MG63 (cell line): ENCODE data around the gene LGMN. TPM values are rescaled to one million over a fixed set of nuclear protein-coding genes. Genes with fewer than 3 reads are reported as not detected.
A peak's percentile ranks its signal among the peaks of the same experiment; 100 is the strongest.

Experiments
- DNase-seq: peaks from one replicate; pipeline ENCODE4 v3.0.0-alpha.2; 2020
- H3K27me3 ChIP-seq: fragments of 250-450 bp; sonication (Bioruptor Pico); 2 replicates; pipeline ENCODE4 v1.5.1; 2020; ENCODE audit warnings: mild to moderate bottlenecking, moderate library complexity
- H3K36me3 ChIP-seq: fragments of 250-450 bp; sonication (Bioruptor Pico); 2 replicates; pipeline ENCODE4 v1.5.1; 2020; ENCODE audit warnings: mild to moderate bottlenecking, moderate library complexity
- H3K4me3 ChIP-seq: fragments of 250-450 bp; sonication (Bioruptor Pico); 2 replicates; pipeline ENCODE4 v1.5.1; 2020; ENCODE audit warnings: mild to moderate bottlenecking, moderate library complexity
- H3K9me3 ChIP-seq: fragments of 250-450 bp; sonication (Bioruptor Pico); 2 replicates; pipeline ENCODE4 v1.5.1; 2020; ENCODE audit warnings: mild to moderate bottlenecking, moderate library complexity
- total RNA-seq: library from RNA; depleted of rRNA; stranded (reverse); fragments of >200 nt; shearing (Covaris generic); gene quantifications from 2 replicates; pipeline ENCODE4 v1.2.3, GENCODE V29; 2014; ENCODE audit warnings: low replicate concordance

LGMN gene
- total RNA-seq, 1 experiment from 2014 or later, result 41.9 TPM

GRCh38 chr14:92737619-92738188 is 10.7 kb downstream of the LGMN start:
- H3K9me3 ChIP-seq, result no peaks in the 10 kb centered on the region
- H3K4me3 ChIP-seq, result no peak overlapping the region
- H3K36me3 ChIP-seq, result no peaks in the 10 kb centered on the region
- DNase-seq, result no peak
- H3K27me3 ChIP-seq, result no peaks in the 10 kb centered on the region

- H3K9me3 ChIP-seq, result no peaks in the 10 kb centered on the region
- H3K4me3 ChIP-seq, result no peak overlapping the region
- H3K36me3 ChIP-seq, result no peaks in the 10 kb centered on the region
- H3K27me3 ChIP-seq, result no peaks in the 10 kb centered on the region
- no peak for DNase-seq
These were observed 11.2 kb downstream of the LGMN start for GRCh38 chr14:92737206-92737605.

- no peak for DNase-seq
- H3K27me3 ChIP-seq, result no peaks in the 10 kb centered on the region
These were observed 13.1 kb downstream of the LGMN start for GRCh38 chr14:92735344-92735743.

GRCh38 chr14:92734618-92735017 is 13.8 kb downstream of the LGMN start:
- Histone ChIP-seq H3K4me3 (no peak overlapping the region), H3K27me3 (no peaks in the 10 kb centered on the region), H3K9me3 (no peaks in the 10 kb centered on the region), H3K36me3 (no peaks in the 10 kb centered on the region)
- DNase-seq, result no peak

More at GRCh38 chr14:92735344-92735743, 13.1 kb downstream of the LGMN start:
- no peak overlapping the region for H3K4me3 ChIP-seq
- H3K9me3 ChIP-seq, result no peaks in the 10 kb centered on the region
- H3K36me3 ChIP-seq, result no peaks in the 10 kb centered on the region

- Histone ChIP-seq H3K4me3 (no peak overlapping the region), H3K9me3 (no peaks in the 10 kb centered on the region), H3K36me3 (no peaks in the 10 kb centered on the region), H3K27me3 (no peaks in the 10 kb centered on the region)
- no peak for DNase-seq
These were observed 15.4 kb downstream of the LGMN start for GRCh38 chr14:92733007-92733406.

GRCh38 chr14:92731622-92732115 is 16.8 kb downstream of the LGMN start:
- Histone ChIP-seq H3K4me3 (no peak overlapping the region), H3K9me3 (no peaks in the 10 kb centered on the region), H3K36me3 (no peaks in the 10 kb centered on the region), H3K27me3 (no peaks in the 10 kb centered on the region)
- no peak for DNase-seq

- DNase-seq, result no peak
- Histone ChIP-seq H3K9me3 (no peaks in the 10 kb centered on the region), H3K36me3 (no peaks in the 10 kb centered on the region), H3K27me3 (no peaks in the 10 kb centered on the region), H3K4me3 (no peak overlapping the region)
These were observed 18.6 kb downstream of the LGMN start for GRCh38 chr14:92729634-92730358.

- Histone ChIP-seq H3K9me3 (no peaks in the 10 kb centered on the region), H3K4me3 (no peak overlapping the region), H3K27me3 (no peaks in the 10 kb centered on the region), H3K36me3 (no peaks in the 10 kb centered on the region)
- DNase-seq, result peak; percentile 43
These were observed 19.6 kb downstream of the LGMN start for GRCh38 chr14:92728759-92729364.

- Histone ChIP-seq H3K9me3 (no peaks in the 10 kb centered on the region), H3K4me3 (no peak overlapping the region), H3K36me3 (no peaks in the 10 kb centered on the region), H3K27me3 (no peaks in the 10 kb centered on the region)
- DNase-seq, result no peak
These were observed 21.5 kb downstream of the LGMN start for GRCh38 chr14:92726933-92727262.

GRCh38 chr14:92726135-92726932 is 22.1 kb downstream of the LGMN start:
- H3K9me3 ChIP-seq, result no peaks in the 10 kb centered on the region
- no peak overlapping the region for H3K4me3 ChIP-seq
- H3K27me3 ChIP-seq, result no peaks in the 10 kb centered on the region
- DNase-seq, result peak; percentile 88
- H3K36me3 ChIP-seq, result no peaks in the 10 kb centered on the region

GRCh38 chr14:92724516-92725340 is 23.7 kb downstream of the LGMN start:
- DNase-seq, result no peak
- Histone ChIP-seq H3K36me3 (no peaks in the 10 kb centered on the region), H3K9me3 (no peaks in the 10 kb centered on the region), H3K4me3 (no peak overlapping the region), H3K27me3 (no peaks in the 10 kb centered on the region)

- H3K9me3 ChIP-seq, result no peaks in the 10 kb centered on the region
These were observed 28.5 kb downstream of the LGMN start for GRCh38 chr14:92719890-92720323.

GRCh38 chr14:92719421-92719820 is 29.0 kb downstream of the LGMN start:
- Histone ChIP-seq H3K9me3 (no peaks in the 10 kb centered on the region), H3K4me3 (no peak overlapping the region), H3K36me3 (no peaks in the 10 kb centered on the region), H3K27me3 (no peaks in the 10 kb centered on the region)
- DNase-seq, result no peak

More at GRCh38 chr14:92719890-92720323, 28.5 kb downstream of the LGMN start:
- no peaks in the 10 kb centered on the region for H3K36me3 ChIP-seq
- no peaks in the 10 kb centered on the region for H3K27me3 ChIP-seq
- DNase-seq, result peak; percentile 28
- H3K4me3 ChIP-seq, result no peak overlapping the region

- peak; percentile 42 for DNase-seq
- no peak overlapping the region for H3K4me3 ChIP-seq
- H3K27me3 ChIP-seq, result no peaks in the 10 kb centered on the region
- no peaks in the 10 kb centered on the region for H3K36me3 ChIP-seq
- no peaks in the 10 kb centered on the region for H3K9me3 ChIP-seq
These were observed 29.8 kb downstream of the LGMN start for GRCh38 chr14:92718664-92719063.

GRCh38 chr14:92717571-92718042 is 30.8 kb downstream of the LGMN start:
- H3K27me3 ChIP-seq, result no peaks in the 10 kb centered on the region
- no peaks in the 10 kb centered on the region for H3K36me3 ChIP-seq
- no peak overlapping the region for H3K4me3 ChIP-seq
- DNase-seq, result no peak
- H3K9me3 ChIP-seq, result no peaks in the 10 kb centered on the region

GRCh38 chr14:92716131-92716530 is 32.3 kb downstream of the LGMN start:
- DNase-seq, result no peak
- Histone ChIP-seq H3K36me3 (no peaks in the 10 kb centered on the region), H3K9me3 (no peaks in the 10 kb centered on the region), H3K4me3 (no peak overlapping the region), H3K27me3 (no peaks in the 10 kb centered on the region)
